Uterus (tissue), 4 donors: Measurements from ENCODE around the gene ZEB1. TPM values are rescaled to one million over a fixed set of nuclear protein-coding genes. Genes with fewer than 3 reads are reported as not detected.

Experiments used
- DNase-seq, 2 donors: peaks; one replicate each; pipeline ENCODE4 v3.0.0-alpha.2; 2019 to 2020
- H3K27ac ChIP-seq, 2 donors: fragments of 200-600 bp; sonication (generic); 1 replicate in 1 of 2; 2 replicates in 1 of 2; pipeline ENCODE4 v1.5.1; 2016 to 2018
- H3K27me3 ChIP-seq, 2 donors: fragments of 200-600 bp; sonication (generic); one replicate each; pipeline ENCODE4 v1.5.1; 2018 to 2019; ENCODE audit warnings: control low read depth in 1 of 2
- H3K36me3 ChIP-seq, 2 donors: fragments of 200-600 bp; sonication (generic); one replicate each; pipeline ENCODE4 v1.5.1; 2019; ENCODE audit warnings: control low read depth in 1 of 2
- H3K4me1 ChIP-seq, 2 donors: fragments of 200-600 bp; sonication (generic); one replicate each; pipeline ENCODE4 v1.5.1; 2018 to 2019; ENCODE audit warnings: control low read depth in 1 of 2
- H3K4me3 ChIP-seq, 2 donors: fragments of 200-600 bp; sonication (generic); 1 replicate in 1 of 2; 2 replicates in 1 of 2; pipeline ENCODE4 v1.5.1; 2018 to 2019; ENCODE audit warnings: mild to moderate bottlenecking in 1 of 2
- H3K9me3 ChIP-seq, 2 donors: fragments of 200-600 bp; sonication (generic); one replicate each; pipeline ENCODE4 v1.5.1; 2019; ENCODE audit warnings: control low read depth in 1 of 2
- POLR2A ChIP-seq, 2 donors: fragments of 450-650 bp; IDR thresholded peaks; one replicate each; pipeline ENCODE4 v1.6.1; 2016; ENCODE audit warnings: antibody characterized with exemption in 2 of 2, mild to moderate bottlenecking in 1 of 2, moderate library complexity in 1 of 2
- intact Hi-C: fragments of 100-400 bp; cut with DNase I; formaldehyde crosslinking; loops from one replicate; pipeline ENCODE4 v1.15.1; 2023; ENCODE audit warnings: low total_unique reads
- total RNA-seq, 4 donors: library from RNA; depleted of rRNA in 3 of 4; stranded (reverse); fragments of >200 nt in 3 of 4; gene quantifications; one replicate each; pipeline versions ENCODE4 v1.1.0 to v1.2.4, GENCODE V29; 2014 to 2023
- TF ChIP-seq, protein P1 (sequence below), 4 experiments: fragments of 200-600 bp in 2 of 4; fragments of 450-650 bp in 2 of 4; sonication (generic) in 2 of 4; IDR thresholded peaks; one replicate each; pipeline ENCODE4 v1.5.1; 2016 to 2019; ENCODE audit warnings: antibody characterized with exemption in 4 of 4, mild to moderate bottlenecking in 2 of 4, moderate library complexity in 1 of 4
- donor health status: DM: yes; HTN: yes; CAD: no.

Gene ZEB1
- total RNA-seq, 4 donors from 2014 or later, result 97.6 to 229 (median 210) TPM

DNA sequence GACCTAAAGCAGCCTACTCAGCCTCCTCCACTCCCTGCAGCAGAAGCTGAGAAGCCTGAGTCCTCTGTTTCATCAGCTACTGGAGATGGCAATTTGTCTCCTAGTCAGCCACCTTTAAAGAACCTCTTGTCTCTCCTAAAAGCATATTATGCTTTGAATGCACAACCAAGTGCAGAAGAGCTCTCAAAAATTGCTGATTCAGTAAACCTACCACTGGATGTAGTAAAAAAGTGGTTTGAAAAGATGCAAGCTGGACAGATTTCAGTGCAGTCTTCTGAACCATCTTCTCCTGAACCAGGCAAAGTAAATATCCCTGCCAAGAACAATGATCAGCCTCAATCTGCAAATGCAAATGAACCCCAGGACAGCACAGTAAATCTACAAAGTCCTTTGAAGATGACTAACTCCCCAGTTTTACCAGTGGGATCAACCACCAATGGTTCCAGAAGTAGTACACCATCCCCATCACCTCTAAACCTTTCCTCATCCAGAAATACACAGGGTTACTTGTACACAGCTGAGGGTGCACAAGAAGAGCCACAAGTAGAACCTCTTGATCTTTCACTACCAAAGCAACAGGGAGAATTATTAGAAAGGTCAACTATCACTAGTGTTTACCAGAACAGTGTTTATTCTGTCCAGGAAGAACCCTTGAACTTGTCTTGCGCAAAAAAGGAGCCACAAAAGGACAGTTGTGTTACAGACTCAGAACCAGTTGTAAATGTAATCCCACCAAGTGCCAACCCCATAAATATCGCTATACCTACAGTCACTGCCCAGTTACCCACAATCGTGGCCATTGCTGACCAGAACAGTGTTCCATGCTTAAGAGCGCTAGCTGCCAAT, 202.2 kb downstream of the ZEB1 start:
- intact Hi-C loops, result no loop called here
- Histone ChIP-seq H3K27me3 (no peaks in the 10 kb centered on the region), H3K4me1 (no peaks in the 10 kb centered on the region), H3K4me3 (no peak overlapping the region), H3K36me3 (no peaks in the 10 kb centered on the region), H3K27ac (no peak overlapping the region), H3K9me3 (no peaks in the 10 kb centered on the region)
- no peak for DNase-seq
- TF ChIP-seq, protein P1, sequence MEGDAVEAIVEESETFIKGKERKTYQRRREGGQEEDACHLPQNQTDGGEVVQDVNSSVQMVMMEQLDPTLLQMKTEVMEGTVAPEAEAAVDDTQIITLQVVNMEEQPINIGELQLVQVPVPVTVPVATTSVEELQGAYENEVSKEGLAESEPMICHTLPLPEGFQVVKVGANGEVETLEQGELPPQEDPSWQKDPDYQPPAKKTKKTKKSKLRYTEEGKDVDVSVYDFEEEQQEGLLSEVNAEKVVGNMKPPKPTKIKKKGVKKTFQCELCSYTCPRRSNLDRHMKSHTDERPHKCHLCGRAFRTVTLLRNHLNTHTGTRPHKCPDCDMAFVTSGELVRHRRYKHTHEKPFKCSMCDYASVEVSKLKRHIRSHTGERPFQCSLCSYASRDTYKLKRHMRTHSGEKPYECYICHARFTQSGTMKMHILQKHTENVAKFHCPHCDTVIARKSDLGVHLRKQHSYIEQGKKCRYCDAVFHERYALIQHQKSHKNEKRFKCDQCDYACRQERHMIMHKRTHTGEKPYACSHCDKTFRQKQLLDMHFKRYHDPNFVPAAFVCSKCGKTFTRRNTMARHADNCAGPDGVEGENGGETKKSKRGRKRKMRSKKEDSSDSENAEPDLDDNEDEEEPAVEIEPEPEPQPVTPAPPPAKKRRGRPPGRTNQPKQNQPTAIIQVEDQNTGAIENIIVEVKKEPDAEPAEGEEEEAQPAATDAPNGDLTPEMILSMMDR (IDR thresholded peaks at IDR 0.05), result no peak
- no peak for TF ChIP-seq POLR2A (IDR thresholded peaks at IDR 0.05)

DNA sequence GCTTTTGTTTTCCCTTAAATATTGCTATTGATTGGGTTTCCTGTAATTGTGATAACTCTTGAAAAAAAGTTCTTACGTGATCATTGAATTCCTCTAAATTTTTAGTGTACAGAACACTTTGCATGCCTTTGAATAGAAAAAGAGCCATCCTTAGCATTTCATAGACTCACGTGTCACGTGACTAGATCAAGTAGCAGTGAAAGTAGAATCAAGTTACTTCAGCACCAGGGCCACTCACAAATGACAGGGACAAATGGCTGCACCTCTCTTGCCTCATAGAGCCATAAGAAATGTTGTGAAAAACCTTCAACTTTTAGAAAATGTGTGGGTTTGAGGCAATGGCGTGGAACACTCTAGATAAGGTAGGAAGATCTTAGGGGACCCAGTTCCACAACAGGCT, 203.8 kb downstream of the ZEB1 start:
- intact Hi-C loops, result no loop called here
- TF ChIP-seq POLR2A (IDR thresholded peaks at IDR 0.05), result no peak
- TF ChIP-seq, protein P1 (IDR thresholded peaks at IDR 0.05), result no peak
- Histone ChIP-seq H3K4me3 (no peak overlapping the region), H3K4me1 (no peaks in the 10 kb centered on the region), H3K36me3 (no peaks in the 10 kb centered on the region), H3K9me3 (no peaks in the 10 kb centered on the region), H3K27me3 (no peaks in the 10 kb centered on the region), H3K27ac (no peak overlapping the region)
- DNase-seq, result no peak

DNA sequence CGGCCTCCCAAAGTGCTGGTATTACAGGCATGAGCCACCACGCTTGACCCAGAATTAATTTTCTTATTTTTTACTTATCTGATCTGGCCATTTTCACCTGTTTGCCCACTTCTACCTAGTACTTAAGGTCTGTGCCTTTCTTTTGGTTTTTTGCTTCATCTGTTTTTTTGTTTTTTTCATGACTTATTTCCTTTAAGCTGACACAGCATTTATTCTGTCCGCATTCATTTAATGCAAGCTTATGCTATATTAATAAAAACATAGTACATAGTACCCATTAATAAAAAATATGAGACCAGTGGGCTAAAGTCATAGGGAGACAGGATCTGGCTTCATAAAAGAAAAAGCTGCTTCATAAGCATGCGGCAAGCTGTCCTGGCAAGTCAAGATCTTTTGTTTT, 205.4 kb downstream of the ZEB1 start:
- Histone ChIP-seq H3K4me3 (no peak overlapping the region), H3K36me3 (no peaks in the 10 kb centered on the region), H3K9me3 (no peaks in the 10 kb centered on the region), H3K4me1 (no peaks in the 10 kb centered on the region), H3K27ac (no peak overlapping the region), H3K27me3 (no peaks in the 10 kb centered on the region)
- DNase-seq, result no peak
- intact Hi-C loops, result no loop called here
- TF ChIP-seq POLR2A (IDR thresholded peaks at IDR 0.05), result no peak
- TF ChIP-seq, protein P1 (IDR thresholded peaks at IDR 0.05), result no peak

DNA sequence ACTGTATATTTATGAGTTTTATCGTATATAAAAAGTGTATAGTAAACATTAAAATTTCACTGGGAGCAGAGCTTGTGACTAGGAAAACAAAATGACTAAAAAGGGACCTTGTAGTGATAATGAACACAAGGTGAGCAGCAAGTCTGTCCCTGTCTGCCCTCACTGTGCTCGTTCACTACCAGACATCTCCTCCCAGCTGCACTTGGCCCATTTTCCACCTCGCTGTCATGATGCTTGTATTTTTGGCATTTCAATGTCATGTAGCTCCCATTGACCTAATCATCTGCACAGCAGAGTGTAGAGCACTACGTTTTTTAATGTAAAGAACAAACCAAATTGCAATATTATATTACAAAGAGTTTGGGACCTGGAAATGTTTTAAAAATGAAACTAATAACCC, 207.2 kb downstream of the ZEB1 start:
- no peak for TF ChIP-seq POLR2A (IDR thresholded peaks at IDR 0.05)
- TF ChIP-seq, protein P1 (IDR thresholded peaks at IDR 0.05), result no peak
- no peak for DNase-seq
- Histone ChIP-seq H3K9me3 (no peaks in the 10 kb centered on the region), H3K27ac (no peak overlapping the region), H3K4me3 (no peak overlapping the region), H3K27me3 (no peaks in the 10 kb centered on the region), H3K36me3 (no peaks in the 10 kb centered on the region), H3K4me1 (no peaks in the 10 kb centered on the region)
- intact Hi-C loops, result no loop called here

DNA sequence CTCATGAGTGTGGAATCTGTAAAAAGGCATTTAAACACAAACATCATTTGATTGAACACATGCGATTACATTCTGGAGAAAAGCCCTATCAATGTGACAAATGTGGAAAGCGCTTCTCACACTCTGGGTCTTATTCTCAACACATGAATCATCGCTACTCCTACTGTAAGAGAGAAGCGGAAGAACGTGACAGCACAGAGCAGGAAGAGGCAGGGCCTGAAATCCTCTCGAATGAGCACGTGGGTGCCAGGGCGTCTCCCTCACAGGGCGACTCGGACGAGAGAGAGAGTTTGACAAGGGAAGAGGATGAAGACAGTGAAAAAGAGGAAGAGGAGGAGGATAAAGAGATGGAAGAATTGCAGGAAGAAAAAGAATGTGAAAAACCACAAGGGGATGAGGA, 207.7 kb downstream of the ZEB1 start:
- no peaks in the 10 kb centered on the region for H3K36me3 ChIP-seq
- H3K4me1 ChIP-seq, result no peaks in the 10 kb centered on the region
- no peak for DNase-seq
- H3K4me3 ChIP-seq, result no peak overlapping the region
- H3K27me3 ChIP-seq, result no peaks in the 10 kb centered on the region
- intact Hi-C loops, result no loop called here
- TF ChIP-seq POLR2A (IDR thresholded peaks at IDR 0.05), result no peak
- TF ChIP-seq, protein P1 (IDR thresholded peaks at IDR 0.05), result no peak
- no peak overlapping the region for H3K27ac ChIP-seq
- no peaks in the 10 kb centered on the region for H3K9me3 ChIP-seq
